ENCODE measurements around the gene ADGRL2. TPM values are rescaled to one million over a fixed set of nuclear protein-coding genes. Genes with fewer than 3 reads are reported as not detected.

ADGRL2 gene
- total and polyA plus RNA-seq, 9 of the 15 experiments (the other 6 are each of a cell fraction or from before 2014, with no cell fraction given) = 0.03 to 0.15 (median 0.13) TPM; not detected in 6

- no peaks in the 10 kb centered on the region for H4K20me1 ChIP-seq (replicated peaks; ENCODE audit: control insufficient read depth, insufficient read depth, low read length)
- no peak overlapping the region for H2AFZ ChIP-seq (ENCODE audit: low read depth, low read length)
- no peaks in the 10 kb centered on the region for H3K9me1 ChIP-seq (ENCODE audit: control insufficient read depth, insufficient read depth, low read length)
- FAIRE-seq (no peak), ATAC-seq (no peak), DNase-seq (ENCODE audit: extremely low read depth in 1 of 4, low spot score in 3 of 4) (no peak)
- H3K4me1 ChIP-seq (replicated peaks in 1 of 2; ENCODE audit: control insufficient read depth in 2 of 2, insufficient read depth in 2 of 2, low read length in 2 of 2) = no peaks in the 10 kb centered on the region
- intact Hi-C loops (cut with micrococcal nuclease) = no loop called here
- H3K79me2 ChIP-seq (ENCODE audit: control insufficient read depth, insufficient read depth, low read length) = no peaks in the 10 kb centered on the region
- no peaks in the 10 kb centered on the region for H3K9me3 ChIP-seq (replicated peaks; ENCODE audit: control insufficient read depth, insufficient read depth, low read depth, low read length)
- TF ChIP-seq HLTF (IDR thresholded peaks at IDR 0.05) (no peak), SIN3A (IDR thresholded peaks at IDR 0.05; ENCODE audit: borderline replicate concordance in 2 of 2, control insufficient read depth in 1 of 2, low read depth in 2 of 2, low read length in 2 of 2) (no peak), ZKSCAN8 (CRISPR knock-in tag; IDR thresholded peaks at IDR 0.05) (no peak), CBX8 (IDR thresholded peaks at IDR 0.05; ENCODE audit: borderline replicate concordance, extremely low read depth, low read depth, low read length, poor library complexity, severe bottlenecking) (no peak), RBM15 (IDR thresholded peaks at IDR 0.05; ENCODE audit: insufficient read depth, low read length) (no peak), CREM (IDR thresholded peaks at IDR 0.05; ENCODE audit: low read depth) (no peak), DEAF1 (CRISPR knock-in tag; IDR thresholded peaks at IDR 0.05) (no peak), NELFE (IDR thresholded peaks at IDR 0.05; ENCODE audit: insufficient read depth, insufficient read length) (no peak), ZNF277 (CRISPR knock-in tag; IDR thresholded peaks at IDR 0.05; ENCODE audit: borderline replicate concordance) (no peak), ZNF431 (CRISPR knock-in tag; IDR thresholded peaks at IDR 0.05) (no peak), KAT8 (IDR thresholded peaks at IDR 0.05; ENCODE audit: low read depth) (no peak)
- no peak overlapping the region for H3K9ac ChIP-seq (ENCODE audit: insufficient read depth in 1 of 2, low read depth in 2 of 2, low read length in 2 of 2)
- CTCF ChIA-PET (ENCODE audit: low intra/inter-chr PET ratio) = no interaction called here
- H3K27me3 ChIP-seq (ENCODE audit: control insufficient read depth in 2 of 2, insufficient read depth in 2 of 2, low read length in 2 of 2) = no peaks in the 10 kb centered on the region
- no TSS peak for BruUV-seq (replicated peaks)
- no peak overlapping the region for H3K27ac ChIP-seq (ENCODE audit: extremely low read depth, low read depth, low read length)
- 0% methylated on average over 2 of the region's 2 CpGs for WGBS (ENCODE audit: insufficient coverage, low coverage, missing lambda C conversion rate)
- in situ Hi-C loops (cut with MboI) = no loop called here
- H3K4me3 ChIP-seq = no peak overlapping the region
- no peaks in the 10 kb centered on the region for H3K36me3 ChIP-seq (ENCODE audit: control insufficient read depth, insufficient read depth, low read length)
- POLR2A ChIA-PET = no interaction called here
- no peak overlapping the region for H3K4me2 ChIP-seq (ENCODE audit: insufficient read depth, low read length)
Observed at GRCh38 chr1:81805537-81806431, 5.0 kb downstream of the ADGRL2 start.
